SK-N-SH treated with all-trans-retinoic acid at 6 μM for 48 hours (cell line): ENCODE measurements around the gene GDPD4.

ENCODE experiments used
- ATAC-seq: fragments of 200-7000 bp; cut with Tn5 transposase; 3 replicates; pipeline ENCODE4 v1.9.1; 2020; ENCODE audit warnings: mild to moderate bottlenecking, moderate library complexity
- BACH2 ChIP-seq: fragments of 250-450 bp; sonication (Bioruptor Pico); IDR thresholded peaks from 2 replicates; pipeline ENCODE4 v1.9.0; 2021; ENCODE audit warnings: mild to moderate bottlenecking, borderline replicate concordance
- CREB5 ChIP-seq: fragments of 250-450 bp; sonication (Bioruptor Pico); IDR thresholded peaks from 2 replicates; pipeline ENCODE4 v1.5.1; 2020; ENCODE audit warnings: low read depth, mild to moderate bottlenecking, moderate library complexity
- CSDC2 ChIP-seq: fragments of 250-450 bp; sonication (Bioruptor Pico); IDR thresholded peaks from 2 replicates; pipeline ENCODE4 v1.5.0; 2020; ENCODE audit warnings: mild to moderate bottlenecking, moderate library complexity
- CSRNP3 ChIP-seq: fragments of 250-450 bp; sonication (Bioruptor Pico); IDR thresholded peaks from 2 replicates; pipeline ENCODE4 v1.5.1; 2021; ENCODE audit warnings: mild to moderate bottlenecking, moderate library complexity
- ESRRG ChIP-seq: fragments of 250-450 bp; sonication (Bioruptor Pico); IDR thresholded peaks from 2 replicates; pipeline ENCODE4 v1.6.1; 2021; ENCODE audit warnings: mild to moderate bottlenecking
- GLIS3 ChIP-seq: fragments of 250-450 bp; sonication (Bioruptor Pico); IDR thresholded peaks from 2 replicates; pipeline ENCODE4 v1.5.0; 2020; ENCODE audit warnings: mild to moderate bottlenecking, moderate library complexity
- ISL1 ChIP-seq: fragments of 250-450 bp; sonication (Bioruptor Pico); IDR thresholded peaks from 2 replicates; pipeline ENCODE4 v2.1.2; 2022; ENCODE audit warnings: mild to moderate bottlenecking, moderate library complexity
- OSR1 ChIP-seq: fragments of 250-450 bp; sonication (Bioruptor Pico); IDR thresholded peaks from 2 replicates; pipeline ENCODE4 v1.8.0; 2022; ENCODE audit warnings: moderate library complexity, mild to moderate bottlenecking, inconsistent platforms
- PATZ1 ChIP-seq: fragments of 250-450 bp; sonication (Bioruptor Pico); IDR thresholded peaks from 2 replicates; pipeline ENCODE4 v1.8.0; 2020; ENCODE audit warnings: mild to moderate bottlenecking, moderate library complexity, borderline replicate concordance
- PPARA ChIP-seq: fragments of 250-450 bp; sonication (Bioruptor Pico); IDR thresholded peaks from 2 replicates; pipeline ENCODE4 v1.5.0; 2020; ENCODE audit warnings: mild to moderate bottlenecking, borderline replicate concordance
- TCF4 ChIP-seq: fragments of 250-450 bp; sonication (Bioruptor Pico); IDR thresholded peaks from 2 replicates; pipeline ENCODE4 v1.8.0; 2021; ENCODE audit warnings: mild to moderate bottlenecking, moderate library complexity, borderline replicate concordance
- TOX ChIP-seq: fragments of 250-450 bp; sonication (Bioruptor Pico); IDR thresholded peaks from 2 replicates; pipeline ENCODE4 v1.8.0; 2021; ENCODE audit warnings: mild to moderate bottlenecking, moderate library complexity, borderline replicate concordance
- ZC3H10 ChIP-seq: fragments of 250-450 bp; sonication (Bioruptor Pico); IDR thresholded peaks from 2 replicates; pipeline ENCODE4 v1.5.1; 2021; ENCODE audit warnings: mild to moderate bottlenecking, moderate library complexity
- ZFP3 ChIP-seq: fragments of 250-450 bp; sonication (Bioruptor Pico); IDR thresholded peaks from 2 replicates; pipeline ENCODE4 v1.5.0; 2020; ENCODE audit warnings: mild to moderate bottlenecking, moderate library complexity
- ZFP30 ChIP-seq: fragments of 450-650 bp; formaldehyde crosslinking; IDR thresholded peaks from 2 replicates; pipeline ENCODE4 v1.5.0; 2022; ENCODE audit warnings: mild to moderate bottlenecking, moderate library complexity
- ZNF565 ChIP-seq: fragments of 450-650 bp; formaldehyde crosslinking; conservative IDR thresholded peaks from 2 replicates; pipeline ENCODE4 v1.5.0; 2020; ENCODE audit warnings: low read depth, mild to moderate bottlenecking, moderate library complexity
- ZNF70 ChIP-seq: fragments of 450-650 bp; formaldehyde crosslinking; IDR thresholded peaks from 2 replicates; pipeline ENCODE4 v1.5.0; 2020; ENCODE audit warnings: mild to moderate bottlenecking, moderate library complexity
- ZNF8 ChIP-seq: fragments of 450-650 bp; formaldehyde crosslinking; IDR thresholded peaks from 2 replicates; pipeline ENCODE4 v1.5.0; 2020; ENCODE audit warnings: mild to moderate bottlenecking, moderate library complexity

Gene GDPD4

GRCh38 chr11:77283101-77283500, 18.4 kb downstream of the GDPD4 start (continued):
- TF ChIP-seq ZNF565 (no peak), OSR1 (CRISPR knock-in tag) (no peak), BACH2 (CRISPR knock-in tag) (no peak), ISL1 (CRISPR knock-in tag) (no peak), TOX (CRISPR knock-in tag) (no peak), ZFP30 (CRISPR knock-in tag) (no peak)
- TF ChIP-seq, all 23 proteins: peak for 0

GRCh38 chr11:77278595-77279506, 22.6 kb downstream of the GDPD4 start:
- no peak for TF ChIP-seq PATZ1
- no peak for TF ChIP-seq ZC3H10 (CRISPR knock-in tag)
- TF ChIP-seq ZFP30 (CRISPR knock-in tag): no peak
- no peak for TF ChIP-seq CREB5 (CRISPR knock-in tag)
- no peak for TF ChIP-seq GLIS3 (CRISPR knock-in tag)
- no peak for TF ChIP-seq OSR1 (CRISPR knock-in tag)
- no peak for TF ChIP-seq CSDC2 (CRISPR knock-in tag)
- TF ChIP-seq ISL1 (CRISPR knock-in tag): no peak
- TF ChIP-seq ZNF565: no peak
- TF ChIP-seq, all 23 proteins: peak for 0
- ATAC-seq: no peak

- ATAC-seq: no peak
- TF ChIP-seq ESRRG (CRISPR knock-in tag) (no peak), BACH2 (CRISPR knock-in tag) (no peak), ISL1 (CRISPR knock-in tag) (no peak)
Measured at GRCh38 chr11:77276271-77276670, 25.2 kb downstream of the GDPD4 start.

- ATAC-seq: no peak
- no peak for TF ChIP-seq TCF4 (CRISPR knock-in tag)
- TF ChIP-seq ZC3H10 (CRISPR knock-in tag): no peak
- no peak for TF ChIP-seq CREB5 (CRISPR knock-in tag)
- TF ChIP-seq ZFP3 (CRISPR knock-in tag): no peak
- TF ChIP-seq ISL1 (CRISPR knock-in tag): no peak
- TF ChIP-seq PATZ1: no peak
- TF ChIP-seq OSR1 (CRISPR knock-in tag): no peak
- TF ChIP-seq PPARA (CRISPR knock-in tag): no peak
- TF ChIP-seq CSRNP3 (CRISPR knock-in tag): no peak
- TF ChIP-seq ZNF70: no peak
- no peak for TF ChIP-seq ESRRG (CRISPR knock-in tag)
- TF ChIP-seq ZNF8 (CRISPR knock-in tag): no peak
Measured at GRCh38 chr11:77270921-77271320, 30.6 kb downstream of the GDPD4 start.
